Aorta (tissue), 5 donors: ENCODE results near the gene NOP14. TPM values are rescaled to one million over a fixed set of nuclear protein-coding genes. Genes with fewer than 3 reads are reported as not detected.
"Not testable (repeated sequence)": the region's sequence is repeated elsewhere in the genome, so short reads cannot be mapped to it uniquely, and the experiment has no call there.

Source experiments
- ATAC-seq: fragments of 200-7000 bp; cut with Tn5 transposase; one replicate; pipeline ENCODE4 v1.9.1; 2022; ENCODE audit warnings: moderate library complexity; ENCODE audit not compliant: low FRiP score
- DNase-seq, 2 donors: peaks; one replicate each; pipeline ENCODE4 v3.0.0-alpha.2; 2020
- H3K27ac ChIP-seq, 2 donors: one replicate each; pipeline ENCODE4 v1.5.1; 2013; ENCODE audit warnings: low read length in 2 of 2, mild to moderate bottlenecking in 2 of 2, moderate library complexity in 2 of 2, control low read depth in 1 of 2, inconsistent platforms in 1 of 2, low read depth in 1 of 2
- H3K27me3 ChIP-seq, 2 donors: one replicate each; pipeline ENCODE4 v1.6.1; 2013; ENCODE audit warnings: control low read depth in 1 of 2, low read length in 1 of 2, mild to moderate bottlenecking in 1 of 2, moderate library complexity in 1 of 2; ENCODE audit not compliant: insufficient read depth in 2 of 2, control insufficient read depth in 1 of 2
- H3K36me3 ChIP-seq, 2 donors: one replicate each; pipeline ENCODE4 v1.6.1; 2013; ENCODE audit warnings: control low read depth in 1 of 2, low read length in 1 of 2, mild to moderate bottlenecking in 1 of 2; ENCODE audit not compliant: insufficient read depth in 2 of 2, control insufficient read depth in 1 of 2
- H3K4me1 ChIP-seq, 2 donors: one replicate each; pipeline ENCODE4 v1.6.1; 2013; ENCODE audit warnings: low read length in 2 of 2, control low read depth in 1 of 2, mild to moderate bottlenecking in 1 of 2, moderate library complexity in 1 of 2; ENCODE audit not compliant: insufficient read depth in 2 of 2, control insufficient read depth in 1 of 2
- H3K4me3 ChIP-seq, 2 donors: one replicate each; pipeline ENCODE4 v1.5.1; 2013; ENCODE audit warnings: low read length in 2 of 2, control low read depth in 1 of 2, mild to moderate bottlenecking in 1 of 2
- H3K9me3 ChIP-seq: one replicate; pipeline ENCODE4 v1.6.1; 2013; ENCODE audit warnings: mild to moderate bottlenecking, low read length; ENCODE audit not compliant: control insufficient read depth
- WGBS, 2 donors: extraction: QIAGEN DNeasy Blood & Tissue Kit; methylation state at CpG; one replicate each; pipeline ENCODE4 v1.1.7; 2013; 5-methylcytosine and 5-hydroxymethylcytosine counted together
- intact Hi-C, 2 donors: fragments of 100-400 bp; cut with DNase I; formaldehyde crosslinking; loops; one replicate each; pipeline versions ENCODE4 v1.14.2 to v1.15.0; 2022
- polyA plus RNA-seq, 2 donors: library from polyadenylated mRNA; stranded (reverse); fragments of 200-250 nt; gene quantifications; one replicate each; pipeline ENCODE4 v1.2.3, GENCODE V29; 2013
- total RNA-seq, 2 donors: library from RNA; stranded (reverse); fragmentation: NEBNext Ultra II Directional; extraction: Animal tissue kit (Norgen Biotek cat#: 25700); gene quantifications; one replicate each; pipeline ENCODE4 v1.2.1, GENCODE V29; 2021
- donor health status: healthy with polysubstance abuse.
- donor health status: Bipolar disorder and iron deficiency.
- donor health status: DM: no; HTN: no; CAD: no.
- donor health status: DM: no; HTN: no; CAD: no.
- donor health status: DM: yes; HTN: yes; CAD: no.

Gene NOP14
- total and polyA plus RNA-seq, 4 donors = 8.0 to 15.5 (median 11.8) TPM

- H3K4me3 ChIP-seq = no peak overlapping the region
- no peak overlapping the region for H3K27ac ChIP-seq
- no peaks in the 10 kb centered on the region for H3K9me3 ChIP-seq
- 89 to 90% methylated on average over 29 of the region's 29 CpGs for WGBS, 2 donors
- no peaks in the 10 kb centered on the region for H3K4me1 ChIP-seq
- no peaks in the 10 kb centered on the region for H3K27me3 ChIP-seq
- DNase-seq = peak in 1 of 2 donors; percentile 65
- H3K36me3 ChIP-seq = peaks cover 0 to 5% of the 10 kb centered on the region in 2 donors
- intact Hi-C loops = no loop called here
- no peak for ATAC-seq
These were observed 22.7 kb downstream of the NOP14 start for GRCh38 chr4:2940267-2941137.

- Histone ChIP-seq H3K4me3 (no peak overlapping the region), H3K36me3 (peaks cover 0 to 5% of the 10 kb centered on the region in 2 donors), H3K9me3 (no peaks in the 10 kb centered on the region), H3K27ac (no peak overlapping the region), H3K27me3 (no peaks in the 10 kb centered on the region), H3K4me1 (no peaks in the 10 kb centered on the region)
- peak in 1 of 2 donors; percentile 73 for DNase-seq
- intact Hi-C loops = loop anchor here in 1 of 2 donors (10.0 kb wide), 1 partner anchor 175 kb away; no protein-coding TSS in a partner anchor
- no peak for ATAC-seq
- 87% methylated on average over 30 of the region's 30 CpGs for WGBS, 2 donors
These were observed 23.6 kb downstream of the NOP14 start for GRCh38 chr4:2939383-2940243.

GRCh38 chr4:2938906-2939305, 24.3 kb downstream of the NOP14 start:
- no peaks in the 10 kb centered on the region for H3K27me3 ChIP-seq
- no peak overlapping the region for H3K27ac ChIP-seq
- no peaks in the 10 kb centered on the region for H3K9me3 ChIP-seq
- H3K4me1 ChIP-seq = no peaks in the 10 kb centered on the region
- no peak overlapping the region for H3K4me3 ChIP-seq
- WGBS, 2 donors = 88 to 89% methylated on average over 14 of the region's 14 CpGs
- intact Hi-C loops = loop anchor here in 1 of 2 donors (10.0 kb wide), 1 partner anchor 174 kb away; no protein-coding TSS in a partner anchor
- peaks cover 0 to 5% of the 10 kb centered on the region in 2 donors for H3K36me3 ChIP-seq
- peak in 1 of 2 donors; percentile 55 for DNase-seq
- ATAC-seq = no peak

GRCh38 chr4:2938411-2938810, 24.8 kb downstream of the NOP14 start:
- not testable (repeated sequence) for H3K27me3 ChIP-seq, ATAC-seq, H3K4me3 ChIP-seq, H3K27ac ChIP-seq, H3K9me3 ChIP-seq, H3K4me1 ChIP-seq, H3K36me3 ChIP-seq
- WGBS, 2 donors = 91 to 92% methylated on average over 10 of the region's 10 CpGs
- peak in 1 of 2 donors; percentile 17 for DNase-seq
- intact Hi-C loops = loop anchor here in 1 of 2 donors (10.0 kb wide), 1 partner anchor 174 kb away; no protein-coding TSS in a partner anchor

- Histone ChIP-seq H3K4me3 (no peak overlapping the region), H3K4me1 (no peaks in the 10 kb centered on the region), H3K9me3 (no peaks in the 10 kb centered on the region), H3K27ac (no peak overlapping the region), H3K36me3 (peaks cover 0 to 5% of the 10 kb centered on the region in 2 donors), H3K27me3 (no peaks in the 10 kb centered on the region)
- intact Hi-C loops = loop anchor here in 1 of 2 donors (10.0 kb wide), 1 partner anchor 173 kb away; no protein-coding TSS in a partner anchor
- DNase-seq = peak in 1 of 2 donors; percentile 41
- 75 to 76% methylated on average over 12 of the region's 12 CpGs for WGBS, 2 donors
- ATAC-seq = no peak
These were observed 25.2 kb downstream of the NOP14 start for GRCh38 chr4:2937986-2938385.

GRCh38 chr4:2937146-2937857, 25.9 kb downstream of the NOP14 start:
- H3K4me1 ChIP-seq = no peaks in the 10 kb centered on the region
- peaks cover 0 to 5% of the 10 kb centered on the region in 2 donors for H3K36me3 ChIP-seq
- intact Hi-C loops = loop anchor here in 1 of 2 donors (10.0 kb wide), 1 partner anchor 173 kb away; no protein-coding TSS in a partner anchor
- no peaks in the 10 kb centered on the region for H3K27me3 ChIP-seq
- no peak overlapping the region for H3K27ac ChIP-seq
- no peak overlapping the region for H3K4me3 ChIP-seq
- ATAC-seq (no peak), DNase-seq (peak in 1 of 2 donors; percentile 79)
- WGBS, 2 donors = 64 to 66% methylated on average over 23 of the region's 23 CpGs
- H3K9me3 ChIP-seq = no peaks in the 10 kb centered on the region

GRCh38 chr4:2936773-2937145, 26.4 kb downstream of the NOP14 start:
- 75 to 90% methylated on average over 6 of the region's 6 CpGs for WGBS, 2 donors
- Histone ChIP-seq H3K4me1 (no peaks in the 10 kb centered on the region), H3K27me3 (no peaks in the 10 kb centered on the region), H3K27ac (no peak overlapping the region), H3K4me3 (no peak overlapping the region), H3K9me3 (no peaks in the 10 kb centered on the region), H3K36me3 (peaks cover 0 to 5% of the 10 kb centered on the region in 2 donors)
- intact Hi-C loops = loop anchor here in 1 of 2 donors (10.0 kb wide), 1 partner anchor 172 kb away; no protein-coding TSS in a partner anchor
- ATAC-seq (no peak), DNase-seq (peak in 1 of 2 donors; percentile 59)
